G401.6 (cell line): ENCODE measurements around the gene SKI.

ENCODE experiments used
- FAIRE-seq: peaks from 2 replicates; lab custom pipeline; 2012; peaks lifted over from hg19 to GRCh38; lab: Jason Lieb, UNC

SKI gene

DNA sequence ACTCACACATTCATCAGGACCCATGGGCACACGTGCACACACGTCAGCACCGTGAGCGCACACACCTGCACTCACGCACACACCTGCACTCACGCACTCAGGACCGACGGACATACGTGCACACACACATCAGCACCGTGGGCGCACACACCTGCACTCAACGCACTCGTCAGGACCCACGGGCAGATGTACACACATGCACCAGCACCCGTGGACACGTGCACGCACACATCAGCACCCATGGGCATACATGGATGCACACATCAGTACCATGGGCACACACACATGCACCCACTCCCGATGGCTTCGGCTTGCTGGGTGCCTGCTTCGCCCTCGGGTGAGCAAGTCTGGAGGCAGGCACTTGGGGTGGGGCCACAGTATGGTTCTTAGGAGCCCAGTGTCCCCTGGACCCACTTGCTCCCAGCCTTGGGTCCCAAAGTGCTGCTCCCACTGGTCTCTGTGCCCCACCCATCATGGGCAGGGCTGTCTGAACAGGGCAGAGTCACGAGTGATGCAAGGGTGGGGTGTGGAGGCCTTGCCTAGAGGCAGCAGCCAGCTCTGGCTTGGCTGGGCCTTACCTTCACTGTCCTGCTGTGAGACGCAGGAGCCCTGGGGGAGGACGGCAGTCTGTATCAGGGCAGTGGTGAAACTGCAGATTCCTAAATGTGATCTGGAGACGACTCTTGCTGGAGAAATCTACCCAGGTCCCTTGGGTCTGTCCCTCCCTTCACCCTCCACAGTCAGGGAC is 49.8 kb downstream of the SKI start:
- no peak for FAIRE-seq

DNA sequence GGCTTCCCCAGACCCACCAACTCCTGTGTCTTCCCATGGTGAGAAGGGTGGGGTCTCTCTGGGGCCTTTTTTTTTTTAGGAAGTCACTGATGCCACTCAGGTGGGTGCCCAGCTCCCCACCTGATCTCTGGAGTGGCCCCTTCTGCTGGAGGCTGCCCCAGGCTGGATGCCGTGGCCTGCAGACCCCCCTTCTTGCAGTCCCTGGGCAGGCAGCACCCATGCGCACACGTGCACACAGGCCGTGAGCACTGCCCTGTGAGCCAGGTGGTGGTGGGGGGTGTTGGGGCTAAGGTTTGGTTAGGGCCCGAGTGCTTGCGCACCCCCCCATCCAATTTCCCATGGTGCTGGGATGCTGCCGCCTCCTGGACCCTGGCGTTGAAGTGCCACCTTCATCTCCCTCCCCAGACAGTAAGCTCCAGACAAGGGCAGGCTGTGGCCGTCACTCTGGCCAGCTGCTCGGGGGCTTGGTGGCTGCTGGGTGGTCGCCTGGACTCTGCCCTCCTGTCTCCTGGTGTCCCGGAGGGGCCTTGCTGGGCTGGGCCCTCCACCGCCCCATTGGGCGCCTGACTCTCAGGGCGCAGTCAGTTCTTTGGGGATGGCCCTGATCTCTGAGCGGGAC is 50.6 kb downstream of the SKI start:
- FAIRE-seq: no peak

DNA sequence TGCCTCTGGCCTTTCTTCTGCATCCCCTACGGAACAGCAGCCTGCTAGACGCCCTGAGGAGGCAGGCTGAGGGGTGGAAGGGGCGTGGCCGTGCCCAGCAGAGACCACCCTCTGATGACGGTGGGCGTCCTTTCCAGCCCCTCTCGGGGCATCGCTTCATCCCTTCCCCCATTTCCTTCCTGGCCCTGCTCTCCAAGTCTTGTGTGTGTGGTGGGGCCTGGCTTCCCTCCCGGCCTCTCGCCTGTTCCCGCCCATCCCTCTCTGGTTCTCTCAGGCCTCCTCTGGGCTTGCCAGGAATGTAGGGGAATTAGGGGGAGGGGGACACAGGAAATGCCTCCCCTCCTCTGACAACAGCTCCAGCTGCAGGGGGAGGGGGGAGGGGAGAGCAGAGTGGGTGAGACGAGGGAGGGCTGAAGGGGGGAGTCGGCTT is 51.1 kb downstream of the SKI start:
- FAIRE-seq: no peak

DNA sequence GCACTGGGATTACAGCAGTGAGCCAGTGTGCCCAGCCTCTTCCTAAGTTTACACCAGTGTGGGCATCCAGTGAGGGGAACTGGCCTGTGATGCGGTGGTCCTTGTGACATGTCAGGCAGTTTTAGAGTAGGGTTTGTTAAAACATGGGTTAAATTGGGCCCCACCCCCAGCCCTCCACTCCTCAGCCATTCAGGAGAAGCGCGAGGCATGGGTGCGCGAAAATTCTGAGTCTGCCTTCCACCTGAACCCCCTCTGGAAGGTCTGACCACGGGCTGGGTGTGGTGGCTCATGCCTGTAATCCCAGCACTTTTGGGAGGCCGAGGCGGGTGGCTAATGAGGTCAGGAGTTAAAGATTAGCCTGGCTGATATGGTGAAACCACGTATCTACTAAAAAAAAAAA is 51.7 kb downstream of the SKI start:
- no peak for FAIRE-seq

DNA sequence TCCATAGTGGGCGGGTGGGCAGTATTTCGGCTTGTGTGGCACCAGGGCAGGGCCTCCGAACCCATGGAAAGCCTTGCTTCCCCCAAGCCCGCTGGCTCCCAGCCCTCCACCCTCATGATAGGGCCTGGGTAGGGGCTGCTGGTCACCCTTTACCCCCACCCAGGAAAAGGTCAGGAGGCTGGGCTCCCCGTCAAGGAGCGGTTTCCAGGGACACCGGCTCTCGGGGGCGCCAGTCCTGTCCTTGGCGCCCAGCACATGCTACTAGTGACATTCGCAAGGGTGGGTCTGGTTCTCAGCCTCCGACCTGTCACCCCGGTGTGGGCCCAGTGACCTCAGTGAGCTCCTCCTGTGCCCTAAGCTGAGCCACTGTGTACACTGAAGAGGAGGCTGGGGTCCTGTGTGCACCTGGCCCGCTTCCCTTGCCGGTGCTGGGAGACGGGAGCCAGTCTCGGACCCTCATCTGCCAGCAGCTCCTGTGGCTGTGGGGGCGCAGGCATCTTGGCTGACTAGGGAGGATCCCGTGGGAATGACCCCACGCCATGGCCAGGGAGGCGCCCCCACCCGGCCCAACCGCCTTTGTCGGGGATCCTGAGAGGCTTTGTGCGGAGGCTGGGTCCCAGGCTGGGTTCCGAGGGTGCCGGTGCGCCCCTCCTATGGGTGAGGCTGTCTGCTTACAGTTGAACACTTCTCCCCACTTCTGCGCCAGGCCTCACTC is 54.6 kb downstream of the SKI start:
- FAIRE-seq: no peak

DNA sequence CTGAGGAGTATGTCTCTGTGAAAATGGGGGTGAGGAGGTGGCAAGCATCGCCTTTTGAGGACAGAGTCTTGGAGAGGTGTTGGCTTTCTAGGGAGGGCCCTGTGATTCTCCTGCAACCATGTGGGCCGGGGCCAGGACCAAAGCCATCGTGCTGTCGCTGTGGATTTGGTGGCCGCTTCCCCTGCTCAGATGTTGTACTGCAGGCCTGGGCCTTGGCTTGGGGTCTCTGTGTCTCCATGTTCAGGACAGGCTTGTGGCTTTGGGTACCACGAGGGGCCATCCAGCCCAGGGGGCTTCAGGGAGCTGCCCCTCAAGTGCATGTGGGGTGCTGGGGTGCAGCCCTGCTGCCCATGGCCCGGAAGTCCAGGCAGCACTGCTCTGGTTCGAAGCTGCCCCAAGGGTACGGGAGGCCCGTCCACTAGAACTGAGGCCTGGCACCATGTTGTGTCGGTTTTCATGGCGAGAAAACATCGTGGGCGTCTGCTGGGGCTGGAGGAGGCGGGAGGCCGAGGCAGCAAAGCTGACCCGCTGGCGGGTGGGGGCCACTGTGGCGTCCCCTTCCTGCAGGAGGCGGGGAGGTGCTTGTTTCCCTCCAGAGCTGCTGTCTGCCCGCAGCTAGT is 55.4 kb downstream of the SKI start:
- no peak for FAIRE-seq

DNA sequence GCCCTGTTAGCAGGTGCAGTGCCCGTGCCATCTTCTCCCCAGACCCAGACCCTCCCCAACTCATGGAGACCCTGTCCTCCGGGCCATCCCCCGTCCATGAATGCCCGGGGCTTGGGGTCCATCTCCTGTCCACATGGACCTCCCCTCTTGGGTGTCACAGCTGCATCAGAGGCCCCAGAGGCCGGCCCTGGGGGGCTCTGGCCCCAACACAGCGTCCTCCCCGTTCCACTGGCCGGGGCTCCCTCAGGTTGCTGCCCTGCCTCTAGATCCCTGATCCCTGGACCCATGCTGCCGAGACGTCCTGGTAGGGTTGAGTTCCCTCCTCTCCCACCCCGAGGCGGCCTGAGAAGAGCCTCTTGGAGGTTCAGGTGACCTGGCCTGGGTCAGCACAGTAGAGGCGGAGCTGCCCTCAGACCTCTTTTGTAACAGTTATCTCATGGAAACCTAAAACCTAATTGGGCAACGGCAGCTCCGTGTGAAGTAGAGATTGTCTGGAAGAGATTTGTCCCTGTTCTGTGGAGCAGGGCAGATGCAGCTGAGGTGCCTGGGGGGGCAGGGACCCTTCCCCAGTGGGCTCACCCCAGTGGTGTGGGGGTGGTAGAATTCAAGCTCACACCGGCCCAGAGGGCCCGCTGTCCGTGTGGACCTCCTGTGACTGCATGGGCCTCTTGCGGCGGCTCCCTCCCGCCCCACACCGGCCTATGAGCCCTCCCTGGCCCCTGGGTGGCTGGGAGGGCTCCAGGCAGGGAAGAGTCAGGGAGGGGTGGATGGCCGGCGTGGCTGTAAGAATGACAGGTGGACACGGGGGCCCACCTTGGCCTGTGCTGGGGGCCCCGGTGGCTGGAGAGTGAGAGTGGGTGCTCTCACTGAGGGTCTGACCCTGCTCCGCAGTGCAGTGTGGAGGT is 56.1 kb downstream of the SKI start:
- no peak for FAIRE-seq

DNA sequence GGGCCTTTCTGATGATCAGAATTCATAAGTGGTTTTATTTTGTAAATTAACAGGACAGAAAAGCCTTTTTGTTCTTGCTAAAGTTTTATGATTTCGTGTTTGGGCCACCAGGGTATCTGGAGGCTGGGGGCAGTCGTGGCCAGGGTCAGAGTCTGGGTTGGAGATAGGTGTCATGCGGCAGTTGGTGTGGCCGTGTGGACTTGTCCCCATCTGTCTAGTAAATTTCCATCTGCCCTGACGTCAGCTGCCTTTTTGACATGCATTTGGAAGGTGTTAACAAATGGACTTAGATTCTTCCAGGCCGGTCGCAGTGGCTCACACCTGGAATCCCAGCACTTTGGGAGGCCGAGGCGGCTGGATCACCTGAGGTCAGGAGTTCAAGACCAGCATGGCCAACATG is 56.8 kb downstream of the SKI start:
- FAIRE-seq: no peak

DNA sequence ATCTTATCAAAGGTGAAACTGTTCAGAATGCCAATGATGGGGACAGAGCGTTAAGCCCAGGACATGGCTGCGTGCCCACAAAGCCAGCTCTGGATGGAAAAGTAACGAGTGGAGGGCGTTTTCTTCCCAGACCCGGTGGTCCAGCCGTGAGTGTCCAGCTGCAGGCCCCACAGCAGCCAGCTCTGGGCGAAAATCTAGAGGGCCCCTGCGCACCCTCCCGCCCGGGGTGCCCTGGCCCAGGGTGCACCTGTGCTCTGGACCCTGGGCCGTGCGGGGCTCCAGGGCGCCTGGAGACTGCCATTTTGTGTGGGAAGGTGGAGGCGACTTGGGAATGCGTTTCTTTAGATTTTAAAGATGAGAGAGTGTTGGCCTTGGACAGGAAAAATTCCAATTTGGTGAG is 58.8 kb downstream of the SKI start:
- no peak for FAIRE-seq

DNA sequence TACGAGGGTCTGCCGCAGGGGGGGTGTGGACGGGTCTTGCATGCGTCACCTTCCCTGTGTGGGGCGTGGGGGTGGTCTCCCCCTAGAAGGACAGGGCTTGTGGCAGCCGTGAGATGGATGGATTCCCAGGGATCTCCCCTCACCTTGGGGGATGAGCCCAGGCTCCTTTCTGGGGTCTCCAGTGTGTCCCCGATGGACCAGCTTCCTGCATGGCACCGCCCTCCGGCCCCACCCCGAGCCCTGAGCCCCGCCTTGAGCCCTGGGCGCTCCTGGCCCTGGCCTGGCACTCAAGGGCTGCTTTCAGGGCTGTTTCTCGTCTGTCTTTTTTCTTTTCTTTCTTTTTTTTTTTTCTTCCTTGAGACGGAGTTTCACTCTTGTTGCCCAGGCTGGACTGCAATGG is 59.5 kb downstream of the SKI start:
- FAIRE-seq: no peak

DNA sequence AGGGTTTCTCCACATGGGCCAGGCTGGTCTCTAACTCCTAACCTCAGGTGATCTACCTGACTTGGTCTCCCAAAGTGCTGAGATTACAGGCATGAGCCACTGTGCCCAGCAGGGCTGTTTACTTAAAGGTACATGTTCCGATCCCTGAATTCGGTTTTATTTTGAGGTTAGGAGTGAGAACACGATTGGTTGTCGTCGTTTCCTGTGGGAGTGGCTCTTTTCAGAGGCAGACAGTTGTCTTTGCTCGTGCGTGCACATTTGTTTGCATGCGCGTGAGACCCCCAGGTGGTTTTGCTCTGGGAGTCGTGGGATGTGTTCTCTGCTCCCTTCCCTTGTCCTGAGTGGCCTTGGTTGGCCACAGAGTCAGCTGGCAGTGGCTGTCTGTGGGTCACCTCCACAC is 60.2 kb downstream of the SKI start:
- FAIRE-seq: no peak

DNA sequence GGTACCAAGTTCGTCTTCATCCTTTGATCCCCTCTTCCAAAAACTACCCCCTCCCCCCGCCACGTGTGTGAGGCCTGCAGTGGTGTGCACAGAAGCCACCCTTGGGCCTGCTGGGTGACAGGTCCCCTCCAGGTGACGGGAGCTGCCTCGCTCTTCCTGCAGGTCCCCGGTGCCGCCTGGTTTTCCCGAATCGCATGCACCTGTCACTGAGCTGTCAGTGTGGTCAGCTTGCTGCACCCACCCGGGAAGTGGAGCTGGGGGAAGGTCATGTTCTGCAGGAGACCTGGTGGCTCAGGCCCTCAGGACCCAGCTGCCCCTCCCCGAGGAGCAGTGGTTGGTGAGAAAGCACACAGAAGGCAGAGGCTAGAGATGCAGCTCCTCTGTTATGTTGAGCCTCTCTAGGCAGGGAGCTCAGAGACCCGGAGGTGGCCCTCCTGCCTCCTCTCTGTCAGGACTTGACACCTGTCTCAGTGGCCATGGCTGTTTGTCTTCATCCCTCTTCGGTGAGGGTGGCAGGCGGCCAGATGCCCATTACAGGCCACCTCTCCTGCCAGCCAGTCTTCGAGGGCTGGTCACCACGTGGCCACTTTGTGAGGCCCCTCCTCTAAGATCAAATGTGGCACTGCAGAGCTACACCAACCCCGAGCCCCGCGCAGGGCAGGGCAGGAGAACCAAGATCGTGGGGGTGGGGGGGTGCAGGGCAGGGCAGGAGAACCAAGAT is 60.9 kb downstream of the SKI start:
- no peak for FAIRE-seq

DNA sequence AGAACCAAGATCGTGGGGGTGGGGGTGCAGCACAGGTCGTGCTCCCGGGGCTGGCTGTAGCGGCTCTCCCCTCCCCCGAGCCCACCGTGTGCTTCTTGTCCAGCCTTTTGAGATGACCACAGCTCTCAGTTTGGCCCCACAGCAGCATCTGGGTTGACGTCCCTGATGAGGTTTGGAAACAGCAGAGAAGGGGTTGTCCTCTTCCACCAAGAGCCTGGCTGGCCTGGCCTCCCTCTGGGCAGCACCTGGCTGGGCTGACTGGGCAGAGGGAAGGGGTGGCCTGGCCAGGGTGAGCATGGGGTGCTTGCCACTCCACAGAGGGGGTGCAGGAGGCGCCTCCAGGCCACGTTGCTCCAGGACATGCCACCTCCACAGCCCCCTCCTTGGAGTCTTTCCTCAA is 61.5 kb downstream of the SKI start:
- no peak for FAIRE-seq

DNA sequence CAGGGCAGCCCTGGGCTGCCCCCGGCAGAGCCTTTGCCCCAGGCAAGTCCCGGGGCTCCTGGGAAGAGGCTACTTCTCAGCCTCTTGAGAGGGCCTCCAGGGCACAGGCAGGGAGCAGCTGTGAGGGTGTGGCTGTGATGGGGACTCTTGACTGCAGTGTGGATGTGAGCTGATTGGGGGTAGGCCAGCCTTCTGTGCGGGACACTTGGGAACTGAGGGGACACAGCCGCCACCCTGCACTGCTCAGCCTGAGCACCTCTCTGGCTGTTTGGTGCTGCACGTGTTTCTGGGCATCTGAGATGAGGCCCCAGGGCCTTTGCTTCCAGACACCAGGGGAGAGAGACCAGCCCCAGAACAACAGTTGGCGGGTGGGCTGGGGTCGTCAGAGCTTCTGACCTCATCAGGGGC is 62.1 kb downstream of the SKI start:
- FAIRE-seq: no peak

DNA sequence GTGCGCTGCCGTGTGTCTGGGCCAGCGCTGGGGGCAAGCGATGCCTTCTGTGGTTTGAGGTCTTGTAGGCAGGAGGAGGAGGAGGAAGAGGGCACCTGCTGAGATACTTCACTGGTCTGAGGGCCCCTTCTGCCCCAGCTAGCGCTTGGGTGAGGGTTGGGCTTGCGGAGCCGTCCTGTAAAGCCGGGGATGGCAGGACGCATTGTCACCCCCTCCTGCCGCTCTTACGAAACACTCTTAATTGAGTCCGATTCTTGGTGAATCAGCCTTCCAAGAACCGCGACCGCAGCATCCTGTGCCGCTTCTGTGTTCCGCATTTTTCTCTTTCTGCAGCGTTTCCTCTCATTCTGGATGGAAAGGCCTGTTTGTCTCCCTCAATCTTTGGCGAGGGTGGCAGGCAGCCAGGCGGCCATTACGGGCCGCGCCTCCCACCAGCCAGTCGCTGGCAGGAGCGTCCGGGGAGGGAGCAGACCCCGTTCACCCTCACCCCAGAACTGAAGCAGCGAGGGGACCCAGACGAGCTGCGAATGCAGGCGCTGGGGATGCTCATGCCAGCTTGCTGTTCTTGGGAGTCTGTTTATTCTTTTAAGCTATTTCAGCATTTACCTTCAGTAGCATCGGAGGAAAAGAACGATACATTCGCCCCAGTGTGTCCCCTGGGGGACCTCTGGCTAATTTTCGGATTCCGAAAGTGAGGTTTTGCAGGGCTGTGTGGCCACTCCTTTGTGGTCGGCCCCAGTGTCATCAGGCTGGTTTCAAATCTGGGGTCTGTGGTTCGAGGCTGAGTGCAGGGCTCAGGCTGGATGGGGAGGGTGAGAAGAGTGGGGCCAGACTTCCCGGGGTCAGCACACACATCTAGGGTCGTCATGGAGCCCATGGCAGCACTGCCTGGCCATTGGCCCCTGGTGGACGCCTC is 62.7 kb downstream of the SKI start:
- FAIRE-seq: no peak

DNA sequence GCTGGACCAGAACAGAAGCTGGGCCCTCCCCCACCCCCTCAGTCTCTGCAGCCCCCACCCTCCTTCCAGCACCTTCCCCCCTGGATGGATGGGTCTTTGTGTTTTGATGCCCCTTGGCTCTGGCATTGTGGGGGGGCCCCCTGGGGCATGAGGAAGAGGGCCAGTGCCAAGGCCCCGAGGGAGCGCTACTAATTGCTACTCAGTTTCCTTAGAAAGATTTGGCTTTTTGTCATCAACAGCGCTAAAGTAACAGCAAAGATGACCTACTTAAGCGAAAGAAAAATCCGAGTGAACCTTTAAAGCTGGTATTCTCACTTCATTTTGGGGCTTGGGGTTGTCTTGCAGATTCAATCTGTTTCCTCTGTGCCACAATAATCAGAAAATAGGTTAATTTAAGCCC is 63.5 kb downstream of the SKI start:
- FAIRE-seq: no peak

DNA sequence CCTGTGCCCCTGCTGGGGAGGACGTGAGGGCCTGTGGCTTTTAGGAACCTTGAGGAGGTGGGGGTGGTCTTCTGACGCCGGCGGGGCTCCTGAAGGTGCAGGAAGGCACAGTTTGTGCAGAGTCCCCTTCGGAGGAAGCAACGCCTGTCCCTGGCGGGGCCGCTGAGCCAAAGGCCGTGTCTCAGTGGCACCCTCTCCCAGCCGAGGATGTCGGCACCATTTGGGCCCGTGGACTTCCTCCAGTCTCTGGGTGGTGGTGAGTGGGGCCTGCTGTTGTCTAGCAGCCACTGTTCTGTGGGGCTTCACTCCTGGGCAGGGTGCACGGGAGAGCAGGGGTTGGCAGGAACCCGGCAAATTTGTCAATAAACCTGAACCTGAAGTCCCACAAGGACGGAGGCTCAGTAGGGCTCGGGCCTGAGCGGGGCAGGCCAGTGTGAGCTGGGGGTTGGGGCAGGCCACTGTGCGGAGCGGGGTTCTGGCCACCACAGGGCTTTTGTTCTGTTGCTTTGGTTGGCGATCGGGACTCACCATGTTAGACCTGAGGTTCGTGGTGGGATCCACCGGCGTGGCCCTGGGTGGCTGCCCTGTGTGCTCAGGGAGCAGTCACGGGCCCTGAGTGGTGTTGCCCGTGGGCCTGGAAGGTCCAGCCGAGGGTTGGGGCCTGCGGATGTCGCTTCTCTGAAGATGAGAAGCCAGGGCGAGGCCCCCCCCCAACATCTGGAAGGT is 64.8 kb downstream of the SKI start:
- FAIRE-seq: no peak

DNA sequence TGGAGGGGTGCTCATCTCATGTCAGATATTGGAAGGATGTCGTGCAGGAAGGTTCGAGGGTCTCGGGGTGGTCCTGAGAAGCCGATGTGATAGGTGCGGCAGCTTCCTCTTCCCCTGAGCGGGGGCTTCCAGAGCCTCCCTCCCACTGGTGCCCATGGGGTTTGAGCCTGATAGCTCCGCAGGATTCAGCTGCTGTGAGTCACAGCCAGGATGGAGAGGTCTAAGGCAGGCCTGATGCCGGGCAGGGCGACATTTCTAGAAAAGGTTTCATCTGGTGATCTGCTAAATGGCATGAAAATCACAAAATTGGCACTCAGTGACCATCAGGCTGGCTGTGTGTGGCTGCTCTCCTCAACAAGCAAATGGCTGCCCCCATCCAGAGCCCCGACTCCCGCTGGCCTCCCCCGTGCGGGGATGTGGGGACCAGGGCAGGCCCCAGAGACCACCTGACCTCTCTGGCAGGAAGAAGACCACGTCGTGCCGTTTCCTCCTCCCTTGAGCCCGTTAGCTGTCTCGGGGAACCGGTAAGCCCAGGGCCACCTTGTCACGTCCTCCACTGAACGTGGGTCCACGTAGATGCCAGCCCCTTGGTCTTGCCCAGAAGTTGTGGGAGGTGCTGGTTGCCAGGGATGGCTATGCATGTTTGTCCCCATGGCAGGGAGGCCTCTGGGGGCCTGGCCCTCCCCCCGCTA is 66.1 kb downstream of the SKI start:
- no peak for FAIRE-seq

DNA sequence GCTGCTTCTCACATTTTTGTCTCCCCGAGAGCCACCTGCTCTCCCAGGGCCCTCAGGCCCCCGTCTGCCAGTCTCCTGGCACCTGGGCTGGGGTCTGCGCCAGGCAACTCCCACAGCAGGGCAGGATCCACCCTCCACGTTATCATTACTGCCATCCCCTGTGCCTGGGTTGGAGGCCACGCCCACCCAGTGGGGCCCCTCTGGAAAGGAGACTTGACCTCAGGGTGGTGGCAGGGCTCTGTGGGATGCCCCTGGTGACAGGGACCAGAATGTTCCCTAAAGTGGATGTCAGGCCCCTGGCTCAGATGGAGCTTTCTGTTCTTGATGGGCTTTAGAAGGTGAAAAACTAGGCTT is 66.6 kb downstream of the SKI start:
- no peak for FAIRE-seq
